Natural killer cell (primary cell): ENCODE data around the gene SPSB3. TPM values are rescaled to one million over a fixed set of nuclear protein-coding genes. Genes with fewer than 3 reads are reported as not detected.

ENCODE experiments used
- ATAC-seq, 3 donors: fragments of 150-1000 bp in 2 of 3; fragments of 200-7000 bp in 1 of 3; cut with Tn5 transposase; 1 replicate in 1 of 3; 2 replicates in 2 of 3; pipeline ENCODE4 v1.10.0; 2021; ENCODE audit warnings: mild to moderate bottlenecking in 2 of 3, moderate library complexity in 2 of 3
- DNase-seq, 2 donors: peaks; one replicate each; pipeline versions ENCODE4 v3.0.0 to v3.0.0-alpha.2; 2013 to 2021; ENCODE audit warnings: mixed read lengths in 1 of 2
- H3K27ac ChIP-seq: one replicate; pipeline ENCODE4 v1.5.1; 2013; ENCODE audit warnings: mild to moderate bottlenecking, low read length
- H3K27me3 ChIP-seq: one replicate; pipeline ENCODE4 v1.6.1; 2013; ENCODE audit warnings: low read length; ENCODE audit not compliant: control insufficient read depth, insufficient read depth
- H3K36me3 ChIP-seq: one replicate; pipeline ENCODE4 v1.6.1; 2013; ENCODE audit warnings: low read length; ENCODE audit not compliant: control insufficient read depth, insufficient read depth
- H3K4me1 ChIP-seq: one replicate; pipeline ENCODE4 v1.6.1; 2013; ENCODE audit warnings: low read length; ENCODE audit not compliant: control insufficient read depth, insufficient read depth
- H3K4me3 ChIP-seq: one replicate; pipeline ENCODE4 v1.5.1; 2013; ENCODE audit warnings: low read length
- H3K9me3 ChIP-seq: one replicate; pipeline ENCODE4 v1.6.1; 2013; ENCODE audit warnings: low read length; ENCODE audit not compliant: control insufficient read depth, insufficient read depth
- H3K27ac Mint-ChIP-seq, 2 donors: one replicate each; pipeline ENCODE4 v1.8.0; 2022; ENCODE audit warnings: mild to moderate bottlenecking in 2 of 2, mixed read lengths in 2 of 2, moderate library complexity in 1 of 2
- H3K27me3 Mint-ChIP-seq, 2 donors: one replicate each; pipeline ENCODE4 v1.8.0; 2022; ENCODE audit warnings: low read depth in 2 of 2, mixed read lengths in 2 of 2
- H3K36me3 Mint-ChIP-seq: one replicate; pipeline ENCODE4 v1.8.0; 2022; ENCODE audit warnings: mixed read lengths
- H3K4me1 Mint-ChIP-seq, 2 donors: one replicate each; pipeline ENCODE4 v1.8.0; 2022; ENCODE audit warnings: mixed read lengths in 2 of 2
- H3K4me3 Mint-ChIP-seq: one replicate; pipeline ENCODE4 v1.8.0; 2022; ENCODE audit warnings: mild to moderate bottlenecking, moderate library complexity, mixed read lengths
- H3K9me3 Mint-ChIP-seq, 2 donors: one replicate each; pipeline ENCODE4 v1.8.0; 2022; ENCODE audit warnings: mixed read lengths in 2 of 2
- WGBS: methylation state at CpG from one replicate; pipeline ENCODE4 v1.1.7; 2013; ENCODE audit warnings: missing lambda C conversion rate; ENCODE audit not compliant: insufficient coverage; 5-methylcytosine and 5-hydroxymethylcytosine counted together
- intact Hi-C: fragments of 100-400 bp; cut with micrococcal nuclease; formaldehyde crosslinking; loops from one replicate; pipeline ENCODE4 v1.14.2; 2022
- total RNA-seq, 4 donors: library from RNA; stranded (reverse); fragments of 120-200 nt in 1 of 4; gene quantifications; one replicate each; pipeline versions ENCODE4 v1.2.3 to v1.2.4, GENCODE V29; 2013 to 2022
- TF ChIP-seq, protein P1 (sequence below): fragments of 200-600 bp; IDR thresholded peaks from one replicate; pipeline ENCODE4 v1.8.0; 2022; ENCODE audit warnings: antibody characterized with exemption

SPSB3 gene
- total RNA-seq, 3 donors from 2014 or later (not counting 1 experiment from before 2014, with no cell fraction given), result 100 to 122 (median 110) TPM

GRCh38 chr16:1817716-1818115 lies 35.3 kb upstream of the SPSB3 start:
- H3K27me3 ChIP-seq, result no peaks in the 10 kb centered on the region
- Mint-ChIP-seq H3K27me3 (no peaks in the 10 kb centered on the region), H3K9me3 (no peaks in the 10 kb centered on the region), H3K27ac (no peak overlapping the region), H3K4me3 (no peak overlapping the region), H3K4me1 (peaks cover 7 to 8% of the 10 kb centered on the region in 2 donors), H3K36me3 (no peaks in the 10 kb centered on the region)
- no peaks in the 10 kb centered on the region for H3K9me3 ChIP-seq
- no peaks in the 10 kb centered on the region for H3K4me1 ChIP-seq
- H3K4me3 ChIP-seq, result no peak overlapping the region
- DNase-seq (no peak), ATAC-seq (no peak)
- intact Hi-C loops, result no loop called here
- H3K36me3 ChIP-seq, result peaks cover 47% of the 10 kb centered on the region
- H3K27ac ChIP-seq, result no peak overlapping the region
- WGBS, result 96% methylated on average over 17 of the region's 17 CpGs
- TF ChIP-seq, protein P1, sequence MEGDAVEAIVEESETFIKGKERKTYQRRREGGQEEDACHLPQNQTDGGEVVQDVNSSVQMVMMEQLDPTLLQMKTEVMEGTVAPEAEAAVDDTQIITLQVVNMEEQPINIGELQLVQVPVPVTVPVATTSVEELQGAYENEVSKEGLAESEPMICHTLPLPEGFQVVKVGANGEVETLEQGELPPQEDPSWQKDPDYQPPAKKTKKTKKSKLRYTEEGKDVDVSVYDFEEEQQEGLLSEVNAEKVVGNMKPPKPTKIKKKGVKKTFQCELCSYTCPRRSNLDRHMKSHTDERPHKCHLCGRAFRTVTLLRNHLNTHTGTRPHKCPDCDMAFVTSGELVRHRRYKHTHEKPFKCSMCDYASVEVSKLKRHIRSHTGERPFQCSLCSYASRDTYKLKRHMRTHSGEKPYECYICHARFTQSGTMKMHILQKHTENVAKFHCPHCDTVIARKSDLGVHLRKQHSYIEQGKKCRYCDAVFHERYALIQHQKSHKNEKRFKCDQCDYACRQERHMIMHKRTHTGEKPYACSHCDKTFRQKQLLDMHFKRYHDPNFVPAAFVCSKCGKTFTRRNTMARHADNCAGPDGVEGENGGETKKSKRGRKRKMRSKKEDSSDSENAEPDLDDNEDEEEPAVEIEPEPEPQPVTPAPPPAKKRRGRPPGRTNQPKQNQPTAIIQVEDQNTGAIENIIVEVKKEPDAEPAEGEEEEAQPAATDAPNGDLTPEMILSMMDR, result no peak

DNA sequence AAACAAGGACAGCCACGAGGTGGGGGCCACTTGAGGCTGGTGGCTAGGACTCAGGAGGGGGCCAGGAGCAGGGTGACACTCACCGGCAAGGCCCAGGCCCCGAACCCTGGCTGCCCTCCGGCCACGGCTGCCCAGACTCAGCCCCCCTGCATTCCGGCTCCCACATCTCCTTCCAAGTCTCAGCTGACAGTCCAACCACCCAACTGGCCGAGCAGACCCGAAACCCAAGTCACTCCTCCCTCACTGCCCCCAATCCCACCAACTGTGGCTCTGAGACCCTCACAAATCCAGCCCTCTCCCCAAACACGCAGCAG lies 34.9 kb upstream of the SPSB3 start:
- Histone ChIP-seq H3K9me3 (no peaks in the 10 kb centered on the region), H3K27ac (no peak overlapping the region), H3K4me1 (no peaks in the 10 kb centered on the region), H3K27me3 (no peaks in the 10 kb centered on the region), H3K4me3 (no peak overlapping the region), H3K36me3 (peaks cover 42% of the 10 kb centered on the region)
- ATAC-seq, result no peak
- Mint-ChIP-seq H3K27me3 (no peaks in the 10 kb centered on the region), H3K9me3 (no peaks in the 10 kb centered on the region), H3K27ac (no peak overlapping the region), H3K4me1 (peaks cover 7 to 8% of the 10 kb centered on the region in 2 donors), H3K4me3 (no peak overlapping the region), H3K36me3 (no peaks in the 10 kb centered on the region)
- intact Hi-C loops, result no loop called here
- 93% methylated on average over 9 of the region's 9 CpGs for WGBS
- TF ChIP-seq, protein P1, result no peak
- DNase-seq, result no peak

DNA sequence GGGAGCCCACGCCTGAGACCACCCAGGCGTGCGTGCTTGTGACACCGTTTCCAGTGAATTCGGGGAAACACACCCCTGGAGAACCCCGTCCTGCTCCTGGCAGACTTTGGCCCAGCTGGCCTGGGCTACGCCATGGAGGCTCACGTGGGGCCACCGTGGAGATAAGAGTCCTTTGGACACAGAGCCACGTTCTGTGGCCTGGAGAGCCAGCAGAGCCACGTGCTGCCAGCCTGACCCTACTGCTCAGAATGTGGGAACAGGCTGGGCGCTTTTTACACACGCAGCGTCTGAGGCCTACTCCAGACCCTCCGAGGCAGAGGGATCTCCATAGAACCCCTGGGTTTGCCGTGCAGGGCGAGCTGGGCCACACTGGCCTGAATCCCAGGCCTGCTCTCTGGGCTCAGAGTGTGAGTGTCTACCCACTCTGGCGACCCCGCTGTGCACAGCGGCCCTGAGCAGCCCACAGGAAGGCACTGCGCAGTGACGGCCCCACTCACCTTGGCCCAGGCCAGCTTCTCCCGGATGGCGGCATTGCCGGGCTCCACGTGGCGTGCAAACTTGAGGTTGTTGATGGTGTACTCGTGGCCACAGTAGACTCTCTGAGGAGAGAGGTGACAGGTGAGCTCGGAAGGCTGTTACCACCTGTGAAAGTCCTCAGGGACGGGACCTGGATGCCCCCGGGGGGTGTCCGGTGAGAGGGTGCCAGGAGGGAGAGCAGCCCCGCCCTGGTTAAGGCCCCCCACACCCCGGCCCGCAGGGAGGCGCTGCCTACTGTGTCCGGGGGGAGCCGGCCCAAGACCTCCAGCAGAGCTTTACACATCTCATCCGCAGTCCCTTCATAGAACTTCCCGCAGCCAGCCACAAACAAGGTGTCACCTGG lies 34.3 kb upstream of the SPSB3 start:
- no peaks in the 10 kb centered on the region for H3K9me3 Mint-ChIP-seq
- H3K27me3 Mint-ChIP-seq, result no peaks in the 10 kb centered on the region
- Histone ChIP-seq H3K4me1 (no peaks in the 10 kb centered on the region), H3K36me3 (peaks cover 37% of the 10 kb centered on the region), H3K9me3 (no peaks in the 10 kb centered on the region), H3K4me3 (no peak overlapping the region), H3K27me3 (no peaks in the 10 kb centered on the region), H3K27ac (no peak overlapping the region)
- H3K4me3 Mint-ChIP-seq, result no peak overlapping the region
- peaks cover 7 to 8% of the 10 kb centered on the region in 2 donors for H3K4me1 Mint-ChIP-seq
- intact Hi-C loops, result no loop called here
- TF ChIP-seq, protein P1, result no peak
- DNase-seq (no peak), ATAC-seq (no peak)
- no peak overlapping the region for H3K27ac Mint-ChIP-seq
- WGBS, result 96% methylated on average over 40 of the region's 40 CpGs
- no peaks in the 10 kb centered on the region for H3K36me3 Mint-ChIP-seq

- H3K27ac Mint-ChIP-seq, result no peak overlapping the region
- Histone ChIP-seq H3K27ac (no peak overlapping the region), H3K4me3 (no peak overlapping the region), H3K9me3 (no peaks in the 10 kb centered on the region), H3K4me1 (no peaks in the 10 kb centered on the region), H3K27me3 (no peaks in the 10 kb centered on the region), H3K36me3 (peaks cover 30% of the 10 kb centered on the region)
- H3K4me3 Mint-ChIP-seq, result no peak overlapping the region
- no peaks in the 10 kb centered on the region for H3K27me3 Mint-ChIP-seq
- no peak for ATAC-seq
- H3K36me3 Mint-ChIP-seq, result no peaks in the 10 kb centered on the region
- no peak for DNase-seq
- peaks cover 7 to 8% of the 10 kb centered on the region in 2 donors for H3K4me1 Mint-ChIP-seq
- TF ChIP-seq, protein P1, result no peak
- H3K9me3 Mint-ChIP-seq, result no peaks in the 10 kb centered on the region
- 98% methylated on average over 10 of the region's 11 CpGs for WGBS
- intact Hi-C loops, result no loop called here
These were observed 33.1 kb upstream of the SPSB3 start for GRCh38 chr16:1815461-1815860.
